ENCODE measurements around the gene GRB10.

- no peak for TF ChIP-seq POLR2A (IDR thresholded peaks at IDR 0.05)
- no peak for TF ChIP-seq CTCF (IDR thresholded peaks at IDR 0.05 in 4 of 5, conservative IDR thresholded peaks at IDR 0.05 in 1 of 5)
Measured at GRCh38 chr7:50591480-50592438, 190.9 kb downstream of the GRB10 start.
